ENCODE data around the gene EFCC1. TPM values are rescaled to one million over a fixed set of nuclear protein-coding genes. Genes with fewer than 3 reads are reported as not detected.

EFCC1 gene
- total and polyA plus RNA-seq, 2 of the 8 experiments (the other 6 are each of a cell fraction or from before 2014, with no cell fraction given) = 0.14 to 0.37 TPM

DNA sequence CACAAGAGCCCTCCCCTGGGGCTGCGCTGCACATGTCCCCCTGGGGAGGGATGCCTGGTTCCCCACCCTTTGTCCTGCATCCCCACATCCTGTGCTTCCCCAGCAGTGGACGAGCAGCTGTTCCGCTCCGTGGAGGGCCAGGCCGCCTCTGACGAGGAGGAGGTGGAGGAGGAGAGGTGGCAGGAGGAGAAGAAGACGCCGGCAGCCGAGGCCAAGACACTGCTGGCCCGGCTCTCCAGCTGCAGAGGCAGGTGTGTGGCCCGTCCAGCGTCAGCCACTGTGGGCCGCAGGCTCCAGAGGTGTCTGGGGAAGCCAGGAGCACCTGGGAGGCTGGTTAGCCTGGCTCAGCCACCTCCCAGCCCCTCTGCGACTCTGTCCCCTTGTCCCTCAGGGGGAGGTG is 31.6 kb downstream of the EFCC1 start:
- no peak overlapping the region for H3K14ac ChIP-seq (ENCODE audit: insufficient read length)
- no peaks in the 10 kb centered on the region for H3K4me1 ChIP-seq (replicated peaks in 1 of 4; ENCODE audit: control insufficient read depth in 3 of 4, insufficient read depth in 4 of 4, low read length in 3 of 4)
- H2BK120ac ChIP-seq (replicated peaks; ENCODE audit: low read depth, low read length) = no peak overlapping the region
- POLR2A ChIA-PET (ENCODE audit: partially characterized antibody) = no interaction called here
- H2AK5ac ChIP-seq (ENCODE audit: low read depth, low read length) = no peak overlapping the region
- H3K9ac ChIP-seq (replicated peaks in 1 of 4; ENCODE audit: extremely low read depth in 1 of 4, low read depth in 3 of 4, low read length in 3 of 4) = no peak overlapping the region
- no peaks in the 10 kb centered on the region for H3K36me3 ChIP-seq (ENCODE audit: control insufficient read depth in 2 of 4, insufficient read depth in 4 of 4, low read length in 3 of 4)
- no peak overlapping the region for H2AFZ ChIP-seq (ENCODE audit: low read length)
- no peak overlapping the region for H2BK15ac ChIP-seq (ENCODE audit: low read length)
- no peak overlapping the region for H3K4ac ChIP-seq (replicated peaks; ENCODE audit: insufficient read length, low read depth, low read length)
- no peak overlapping the region; the same call in 1 of the 2 replicates for H4K8ac ChIP-seq (ENCODE audit: extremely low read depth, insufficient read depth, low read length)
- H3K56ac ChIP-seq (replicated peaks; ENCODE audit: insufficient read length, low read depth, low read length) = no peak overlapping the region
- H3K27ac ChIP-seq (ENCODE audit: low read depth, low read length) = no peak overlapping the region
- H3K18ac ChIP-seq (ENCODE audit: extremely low read depth, low read length) = no peak overlapping the region
- no peaks in the 10 kb centered on the region for H3K23me2 ChIP-seq (ENCODE audit: low read depth, low read length)
- DNase-seq (ENCODE audit: low read depth in 1 of 2, low spot score in 2 of 2) (no peak), FAIRE-seq (no peak)
- no peak overlapping the region for H4K5ac ChIP-seq (ENCODE audit: insufficient read length, low read depth, low read length)
- 86% methylated on average over 12 of the region's 14 CpGs; no CpG with 5 or more reads in 1 of the 2 experiments for WGBS, 2 experiments (ENCODE audit: extremely low coverage in 1 of 2, insufficient coverage in 1 of 2, insufficient read length in 1 of 2, insufficient replicate concordance in 2 of 2, low coverage in 1 of 2, low lambda C conversion rate in 2 of 2, missing lambda C conversion rate in 1 of 2)
- no peak overlapping the region for H4K91ac ChIP-seq (replicated peaks; ENCODE audit: insufficient read length, low read length)
- no peak overlapping the region for H3K23ac ChIP-seq (ENCODE audit: insufficient read length)
- H3K79me2 ChIP-seq (ENCODE audit: control insufficient read depth in 1 of 2, insufficient read depth in 2 of 2, low read length in 2 of 2) = no peaks in the 10 kb centered on the region
- H3K9me3 ChIP-seq (ENCODE audit: insufficient read depth in 2 of 2, low read depth in 1 of 2, low read length in 1 of 2) = no peaks in the 10 kb centered on the region
- H2BK5ac ChIP-seq (ENCODE audit: low read depth, low read length) = no peak overlapping the region
- no peaks in the 10 kb centered on the region for H4K20me1 ChIP-seq (replicated peaks in 1 of 2; ENCODE audit: control insufficient read depth in 1 of 2, insufficient read depth in 2 of 2, low read length in 2 of 2)
- H3K4me2 ChIP-seq (ENCODE audit: insufficient read depth in 1 of 2, low read depth in 2 of 2, low read length in 2 of 2) = no peak overlapping the region
- no peaks in the 10 kb centered on the region for H3K79me1 ChIP-seq (ENCODE audit: low read depth, low read length)
- H3K27me3 ChIP-seq (replicated peaks in 1 of 4; ENCODE audit: control insufficient read depth in 3 of 4, extremely low read depth in 1 of 4, insufficient read depth in 3 of 4, low read length in 3 of 4) = no peaks in the 10 kb centered on the region
- no peak overlapping the region for H3K4me3 ChIP-seq (ENCODE audit: extremely low read depth in 1 of 4, insufficient read depth in 2 of 4, low read depth in 3 of 4, low read length in 4 of 4)
- no peak overlapping the region for H2BK12ac ChIP-seq (ENCODE audit: low read depth, low read length)
- no peak overlapping the region for H2BK20ac ChIP-seq (ENCODE audit: low read length)
- CTCF ChIA-PET (ENCODE audit: partially characterized antibody) = interaction anchor here (0.8 to 5.7 kb wide), 4 partner anchors 10 to 62 kb away, joined by 3 to 28 read pairs (median 5); no protein-coding TSS in a partner anchor
- TF ChIP-seq SIN3A (conservative IDR thresholded peaks at IDR 0.05 in 1 of 2, IDR thresholded peaks at IDR 0.05 in 1 of 2; ENCODE audit: low read depth in 1 of 2, low read length in 2 of 2) (no peak), POLR2AphosphoS5 (IDR thresholded peaks at IDR 0.05; ENCODE audit: low read depth, low read length) (no peak), MAFK (IDR thresholded peaks at IDR 0.05; ENCODE audit: low read depth, low read length) (no peak), JUN (IDR thresholded peaks at IDR 0.05; ENCODE audit: low read depth, low read length) (no peak), KDM4A (IDR thresholded peaks at IDR 0.05; ENCODE audit: low read depth, low read length, severe bottlenecking) (no peak), TCF12 (IDR thresholded peaks at IDR 0.05; ENCODE audit: low read depth, low read length) (no peak), ZNF274 (IDR thresholded peaks at IDR 0.05; ENCODE audit: borderline replicate concordance, extremely low read depth, low read length) (no peak), CEBPB (IDR thresholded peaks at IDR 0.05; ENCODE audit: low read depth, low read length) (no peak), TBP (IDR thresholded peaks at IDR 0.05; ENCODE audit: low read depth, low read length) (no peak), BACH1 (IDR thresholded peaks at IDR 0.05; ENCODE audit: low read length) (no peak), SAP30 (IDR thresholded peaks at IDR 0.05; ENCODE audit: insufficient read depth, insufficient replicate concordance, low read length) (no peak)
- TF ChIP-seq, protein P1, sequence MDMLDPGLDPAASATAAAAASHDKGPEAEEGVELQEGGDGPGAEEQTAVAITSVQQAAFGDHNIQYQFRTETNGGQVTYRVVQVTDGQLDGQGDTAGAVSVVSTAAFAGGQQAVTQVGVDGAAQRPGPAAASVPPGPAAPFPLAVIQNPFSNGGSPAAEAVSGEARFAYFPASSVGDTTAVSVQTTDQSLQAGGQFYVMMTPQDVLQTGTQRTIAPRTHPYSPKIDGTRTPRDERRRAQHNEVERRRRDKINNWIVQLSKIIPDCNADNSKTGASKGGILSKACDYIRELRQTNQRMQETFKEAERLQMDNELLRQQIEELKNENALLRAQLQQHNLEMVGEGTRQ (IDR thresholded peaks at IDR 0.05; ENCODE audit: low read length) = no peak
